Measurements from ENCODE around the gene FAM241A.

DNA sequence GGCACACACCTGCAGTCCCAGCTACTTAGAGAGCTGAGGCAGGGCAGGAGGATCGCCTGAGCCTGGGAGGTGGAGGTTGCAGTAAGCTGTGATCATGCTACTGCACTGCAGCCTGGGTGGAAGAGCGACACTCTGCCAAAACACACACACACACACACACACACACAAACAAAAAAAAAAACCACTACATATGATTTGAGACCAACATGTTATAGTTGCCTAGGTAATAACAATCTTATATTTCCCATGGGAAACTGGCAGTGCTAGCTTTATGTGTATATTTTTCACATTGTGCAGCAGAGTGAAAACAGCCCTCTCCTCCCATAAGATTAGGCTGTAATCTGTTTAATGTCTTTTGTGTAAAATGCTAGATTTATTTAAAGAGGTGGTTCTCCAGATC lies 3.1 kb upstream of the FAM241A start:
- no peak for TF ChIP-seq EZH2 (IDR thresholded peaks at IDR 0.05)
- TF ChIP-seq, protein P1, sequence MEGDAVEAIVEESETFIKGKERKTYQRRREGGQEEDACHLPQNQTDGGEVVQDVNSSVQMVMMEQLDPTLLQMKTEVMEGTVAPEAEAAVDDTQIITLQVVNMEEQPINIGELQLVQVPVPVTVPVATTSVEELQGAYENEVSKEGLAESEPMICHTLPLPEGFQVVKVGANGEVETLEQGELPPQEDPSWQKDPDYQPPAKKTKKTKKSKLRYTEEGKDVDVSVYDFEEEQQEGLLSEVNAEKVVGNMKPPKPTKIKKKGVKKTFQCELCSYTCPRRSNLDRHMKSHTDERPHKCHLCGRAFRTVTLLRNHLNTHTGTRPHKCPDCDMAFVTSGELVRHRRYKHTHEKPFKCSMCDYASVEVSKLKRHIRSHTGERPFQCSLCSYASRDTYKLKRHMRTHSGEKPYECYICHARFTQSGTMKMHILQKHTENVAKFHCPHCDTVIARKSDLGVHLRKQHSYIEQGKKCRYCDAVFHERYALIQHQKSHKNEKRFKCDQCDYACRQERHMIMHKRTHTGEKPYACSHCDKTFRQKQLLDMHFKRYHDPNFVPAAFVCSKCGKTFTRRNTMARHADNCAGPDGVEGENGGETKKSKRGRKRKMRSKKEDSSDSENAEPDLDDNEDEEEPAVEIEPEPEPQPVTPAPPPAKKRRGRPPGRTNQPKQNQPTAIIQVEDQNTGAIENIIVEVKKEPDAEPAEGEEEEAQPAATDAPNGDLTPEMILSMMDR (IDR thresholded peaks at IDR 0.05), result no peak

Data from neural progenitor cell (in vitro differentiated cells).